ENCODE measurements around the gene FLRT2. TPM values are rescaled to one million over a fixed set of nuclear protein-coding genes. Genes with fewer than 3 reads are reported as not detected.

FLRT2 gene
- total RNA-seq, 1 donor from 2014 or later = 168 TPM

GRCh38 chr14:85546390-85546789 is 16.4 kb downstream of the FLRT2 start:
- no peak overlapping the region for H3K4me3 Mint-ChIP-seq (ENCODE audit: unreplicated experiment)
- H3K4me1 Mint-ChIP-seq (ENCODE audit: unreplicated experiment) = peaks cover 14% of the 10 kb centered on the region
- DNase-seq (ENCODE audit: extremely low spot score, unreplicated experiment) = no peak
- H3K27ac Mint-ChIP-seq (ENCODE audit: unreplicated experiment) = no peak overlapping the region
- H3K36me3 Mint-ChIP-seq (ENCODE audit: unreplicated experiment) = peaks cover 63% of the 10 kb centered on the region
- H3K27me3 Mint-ChIP-seq (ENCODE audit: unreplicated experiment) = no peaks in the 10 kb centered on the region
- no peak for TF ChIP-seq CTCF (IDR thresholded peaks at IDR 0.05)
- H3K9me3 Mint-ChIP-seq (ENCODE audit: unreplicated experiment) = no peaks in the 10 kb centered on the region

GRCh38 chr14:85549697-85550096 is 19.8 kb downstream of the FLRT2 start:
- H3K36me3 Mint-ChIP-seq (ENCODE audit: unreplicated experiment) = peaks cover 68% of the 10 kb centered on the region
- H3K4me3 Mint-ChIP-seq (ENCODE audit: unreplicated experiment) = no peak overlapping the region
- DNase-seq (ENCODE audit: extremely low spot score, unreplicated experiment) = no peak
- no peaks in the 10 kb centered on the region for H3K9me3 Mint-ChIP-seq (ENCODE audit: unreplicated experiment)
- no peaks in the 10 kb centered on the region for H3K27me3 Mint-ChIP-seq (ENCODE audit: unreplicated experiment)
- TF ChIP-seq CTCF (IDR thresholded peaks at IDR 0.05) = no peak
- peaks cover 22% of the 10 kb centered on the region for H3K4me1 Mint-ChIP-seq (ENCODE audit: unreplicated experiment)
- H3K27ac Mint-ChIP-seq (ENCODE audit: unreplicated experiment) = no peak overlapping the region

GRCh38 chr14:85554106-85554505 is 24.2 kb downstream of the FLRT2 start:
- no peak overlapping the region for H3K4me3 Mint-ChIP-seq (ENCODE audit: unreplicated experiment)

GRCh38 chr14:85556267-85556666 is 26.3 kb downstream of the FLRT2 start:
- no peak overlapping the region for H3K4me3 Mint-ChIP-seq (ENCODE audit: unreplicated experiment)
- DNase-seq (ENCODE audit: extremely low spot score, unreplicated experiment) = no peak
- no peak for TF ChIP-seq CTCF (IDR thresholded peaks at IDR 0.05)
- H3K27ac Mint-ChIP-seq (ENCODE audit: unreplicated experiment) = no peak overlapping the region
- H3K9me3 Mint-ChIP-seq (ENCODE audit: unreplicated experiment) = no peaks in the 10 kb centered on the region
- peaks cover 66% of the 10 kb centered on the region for H3K36me3 Mint-ChIP-seq (ENCODE audit: unreplicated experiment)
- H3K27me3 Mint-ChIP-seq (ENCODE audit: unreplicated experiment) = no peaks in the 10 kb centered on the region
- H3K4me1 Mint-ChIP-seq (ENCODE audit: unreplicated experiment) = peaks cover 10% of the 10 kb centered on the region

More at GRCh38 chr14:85554106-85554505, 24.2 kb downstream of the FLRT2 start:
- Mint-ChIP-seq H3K9me3 (ENCODE audit: unreplicated experiment) (no peaks in the 10 kb centered on the region), H3K36me3 (ENCODE audit: unreplicated experiment) (peaks cover 59% of the 10 kb centered on the region), H3K4me1 (ENCODE audit: unreplicated experiment) (peaks cover 15% of the 10 kb centered on the region), H3K27ac (ENCODE audit: unreplicated experiment) (no peak overlapping the region), H3K27me3 (ENCODE audit: unreplicated experiment) (no peaks in the 10 kb centered on the region)
- TF ChIP-seq CTCF (IDR thresholded peaks at IDR 0.05) = no peak
- no peak for DNase-seq (ENCODE audit: extremely low spot score, unreplicated experiment)

GRCh38 chr14:85558505-85558904 is 28.6 kb downstream of the FLRT2 start:
- no peak for DNase-seq (ENCODE audit: extremely low spot score, unreplicated experiment)
- Mint-ChIP-seq H3K9me3 (ENCODE audit: unreplicated experiment) (no peaks in the 10 kb centered on the region), H3K27ac (ENCODE audit: unreplicated experiment) (no peak overlapping the region), H3K27me3 (ENCODE audit: unreplicated experiment) (no peaks in the 10 kb centered on the region), H3K36me3 (ENCODE audit: unreplicated experiment) (peaks cover 69% of the 10 kb centered on the region), H3K4me3 (ENCODE audit: unreplicated experiment) (no peak overlapping the region), H3K4me1 (ENCODE audit: unreplicated experiment) (peaks cover 7% of the 10 kb centered on the region)
- no peak for TF ChIP-seq CTCF (IDR thresholded peaks at IDR 0.05)
